Stimulated activated CD8-positive, alpha-beta memory T cell treated with anti-CD3 and anti-CD28 coated beads, Interleukin-4, amount 100 ng/mL, for 4 hours (primary cell): Measurements from ENCODE around the gene SFXN2.
"Not testable (repeated sequence)": the region's sequence is repeated elsewhere in the genome, so short reads cannot be mapped to it uniquely, and the experiment has no call there.

Experiments
- DNase-seq, 2 donors: peaks; one replicate each; pipeline ENCODE4 v3.0.0-alpha.2; 2020; ENCODE audit warnings: low read depth in 2 of 2, low spot score in 1 of 2

SFXN2 gene

DNA sequence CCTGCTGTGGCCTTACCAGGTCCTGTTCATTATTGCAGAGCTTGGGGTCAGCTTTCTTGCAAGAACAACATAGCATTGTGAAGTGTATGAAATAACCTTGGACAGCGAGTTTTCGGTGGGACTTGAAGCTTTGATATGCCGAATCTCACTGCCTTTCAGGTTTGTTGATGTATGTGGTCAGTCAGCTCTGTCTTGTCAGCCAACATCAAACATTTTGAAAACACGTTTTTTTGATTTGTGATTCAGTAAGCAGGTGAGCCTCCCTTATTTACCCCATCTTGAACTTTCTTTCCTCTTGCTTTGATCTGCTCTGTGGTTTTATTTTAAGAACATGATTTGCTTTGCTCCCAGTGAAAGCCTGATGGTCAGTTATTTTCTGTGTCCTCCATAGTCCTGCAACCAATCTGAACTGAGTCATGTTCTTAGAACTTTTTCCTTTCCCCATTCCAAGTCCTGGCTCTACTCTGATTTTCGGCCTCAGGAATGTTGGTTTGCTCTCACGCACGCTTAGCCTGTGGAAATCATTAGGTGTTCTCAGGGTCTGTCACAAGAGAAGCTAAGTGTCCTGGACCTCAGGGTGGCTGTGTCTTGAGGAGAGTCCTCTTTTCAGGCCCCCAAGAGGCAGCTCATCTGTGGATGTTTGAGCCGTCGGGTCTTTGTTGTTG, 38.0 kb downstream of the SFXN2 start:
- no peak for DNase-seq

DNA sequence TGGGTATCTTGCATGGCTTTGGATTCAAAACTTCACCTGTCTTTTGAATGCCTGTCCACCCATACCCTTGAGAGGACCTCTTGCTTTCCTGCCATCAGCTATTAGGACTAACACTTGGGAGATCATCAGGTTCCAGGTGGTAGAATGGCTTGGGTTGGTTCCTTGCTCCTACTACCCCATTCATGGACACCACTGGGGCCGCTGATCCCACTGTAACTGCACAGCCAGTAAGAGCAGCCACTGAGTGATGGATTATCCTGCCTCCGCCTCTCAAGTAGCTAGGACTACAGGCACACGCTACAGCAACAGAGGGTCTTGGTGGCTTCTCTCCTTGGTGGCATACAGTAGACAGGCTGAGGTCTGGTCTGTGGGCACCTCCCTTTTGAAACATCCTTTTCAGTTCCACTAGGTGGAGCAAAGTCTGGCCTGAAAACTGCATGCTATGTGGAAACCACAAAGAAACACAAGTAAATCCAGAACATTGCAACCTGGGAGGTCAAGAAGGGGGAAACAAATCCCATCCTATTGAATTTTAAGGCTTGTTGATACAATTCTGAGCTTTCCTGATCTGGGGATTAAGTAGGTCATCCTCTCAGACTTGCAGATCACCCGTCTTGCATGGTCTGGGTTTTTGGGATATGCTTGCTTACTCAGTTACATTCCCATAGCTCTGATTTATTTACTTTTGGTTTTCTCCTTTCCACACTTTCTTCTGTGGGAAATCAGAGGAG, 38.7 kb downstream of the SFXN2 start:
- DNase-seq = no peak

DNA sequence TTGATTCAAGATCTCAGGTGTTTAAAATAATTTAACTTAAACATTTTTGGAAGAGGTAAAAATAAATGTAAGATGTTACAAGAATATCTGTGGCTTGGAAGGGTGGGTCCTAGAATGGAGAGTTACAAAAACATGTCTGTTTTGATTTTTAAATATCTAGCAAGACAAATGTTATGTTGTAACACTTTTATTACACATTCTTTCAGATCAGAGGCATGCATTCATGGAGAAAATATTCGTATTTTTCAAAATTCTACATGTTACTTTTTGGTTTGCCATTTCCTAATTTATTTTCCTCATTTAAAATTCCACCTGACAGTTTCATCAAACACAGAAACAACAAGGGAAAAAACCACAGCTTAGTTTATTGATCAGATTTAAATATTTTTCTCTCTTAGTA, 39.3 kb downstream of the SFXN2 start:
- DNase-seq = no peak

DNA sequence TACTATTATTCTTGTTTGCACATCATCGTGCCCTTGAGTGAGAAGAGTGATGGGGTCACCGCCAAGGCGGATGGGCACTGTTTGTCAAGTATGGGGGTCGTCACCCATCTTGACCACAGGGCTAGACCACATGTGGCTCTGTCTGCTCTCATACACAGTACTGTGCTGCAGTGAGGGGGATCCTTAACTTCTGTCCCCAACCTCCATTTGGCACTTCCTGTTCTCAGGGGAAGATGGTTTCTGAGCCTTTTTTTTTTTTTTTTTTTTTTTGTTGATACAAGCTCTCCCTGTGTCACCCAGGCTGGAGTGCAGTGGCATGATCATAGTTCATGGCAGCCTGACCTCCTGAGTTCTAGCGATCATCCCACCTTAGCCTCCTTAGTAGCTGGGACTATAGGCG, 42.9 kb downstream of the SFXN2 start:
- no peak for DNase-seq

DNA sequence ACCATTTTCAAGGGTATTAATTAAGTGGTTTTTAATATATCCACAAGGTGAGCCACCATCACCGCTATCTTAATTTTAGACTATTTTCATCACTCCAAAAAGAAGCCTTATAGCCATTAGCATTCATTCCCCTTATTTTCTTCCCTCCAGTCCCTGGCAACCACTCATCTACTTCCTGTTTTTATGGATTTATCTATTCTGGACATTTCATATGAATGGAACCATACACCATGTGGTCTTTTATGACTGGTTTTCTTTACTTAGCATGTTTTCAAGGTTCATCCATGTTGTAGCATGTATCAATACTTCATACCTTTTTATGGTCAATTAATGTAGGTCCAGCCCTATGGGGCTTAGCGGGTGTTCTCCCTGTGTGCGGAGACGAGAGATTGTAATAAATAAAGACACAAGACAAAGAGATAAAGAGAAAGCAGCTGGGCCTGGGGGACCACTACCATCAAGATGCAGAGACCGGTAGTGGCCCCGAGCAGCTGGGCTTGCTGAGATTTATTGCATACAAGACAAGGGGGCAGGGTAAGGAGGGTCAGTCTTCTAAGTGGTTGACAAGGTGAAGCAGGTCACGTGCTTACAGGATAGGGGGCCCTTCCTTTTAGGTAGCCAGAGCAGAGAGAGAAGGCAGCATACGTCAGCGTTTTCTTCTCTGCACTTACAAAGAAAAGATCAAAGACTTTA, 44.0 kb downstream of the SFXN2 start:
- DNase-seq = no peak

DNA sequence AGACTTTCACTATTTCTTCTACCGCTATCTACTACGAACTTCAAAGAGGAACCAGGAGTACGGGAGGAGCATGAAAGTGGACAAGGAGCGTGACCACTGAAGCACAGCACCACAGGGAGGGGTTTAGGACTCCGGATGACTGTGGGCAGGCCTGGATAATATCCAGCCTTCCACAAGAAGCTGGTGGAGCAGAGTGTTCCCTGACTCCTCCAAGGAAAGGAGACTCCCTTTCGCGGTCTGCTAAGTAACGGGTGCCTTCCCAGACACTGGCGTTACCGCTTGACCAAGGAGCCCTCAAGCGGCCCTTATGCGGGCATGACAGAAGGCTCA, 44.5 kb downstream of the SFXN2 start:
- not testable (repeated sequence) for DNase-seq

DNA sequence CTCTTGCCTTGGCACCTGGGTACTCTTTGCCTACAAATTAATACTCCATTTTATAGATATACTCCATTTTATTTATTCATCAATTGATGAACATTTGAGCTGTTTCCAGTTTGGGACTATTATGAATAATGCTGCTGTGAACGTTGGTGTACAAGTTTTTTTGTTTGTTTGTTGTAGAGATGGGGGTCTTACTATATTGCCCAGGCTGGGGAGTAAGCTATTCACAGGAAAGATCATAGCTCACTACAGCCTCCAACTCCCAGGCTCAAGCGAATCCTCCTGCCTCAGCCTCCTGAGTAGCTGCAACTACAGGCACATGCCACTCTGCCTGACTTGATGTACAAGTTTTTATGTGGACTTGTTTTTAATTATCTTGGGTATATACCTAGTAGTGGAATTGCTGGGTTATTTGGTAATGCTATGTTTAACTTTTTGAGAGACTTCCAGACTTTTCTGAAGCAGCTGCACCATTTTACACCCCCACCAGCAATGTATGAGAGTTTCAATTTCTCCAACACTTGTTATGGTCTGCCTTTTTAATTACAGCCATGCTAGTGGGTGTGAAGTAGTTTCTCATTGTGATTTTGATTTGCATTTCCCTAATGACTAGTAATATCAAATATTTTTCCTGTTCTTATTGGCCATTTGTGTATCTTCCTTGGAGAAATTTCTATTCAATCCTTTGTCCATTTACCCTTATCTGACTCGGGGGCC, 45.2 kb downstream of the SFXN2 start:
- DNase-seq = no peak

DNA sequence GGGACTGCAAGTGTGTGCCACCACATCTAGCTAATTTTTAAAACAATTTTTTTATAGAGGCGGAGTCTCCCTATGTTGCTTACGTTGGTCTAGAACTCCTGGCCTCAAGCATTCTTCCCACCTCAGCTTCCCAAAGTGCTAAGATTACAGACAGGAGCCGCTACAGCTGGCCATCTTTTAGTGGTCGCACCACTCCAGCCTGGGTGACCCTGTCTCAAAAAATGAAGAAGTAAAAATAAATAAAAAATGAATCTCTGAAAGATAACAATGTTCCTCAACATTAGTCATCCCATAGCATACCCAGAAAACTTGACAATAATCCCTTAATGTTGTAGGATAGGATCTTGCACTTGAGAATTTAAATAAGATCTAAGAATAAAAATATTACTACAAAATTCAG, 47.5 kb downstream of the SFXN2 start:
- no peak for DNase-seq

DNA sequence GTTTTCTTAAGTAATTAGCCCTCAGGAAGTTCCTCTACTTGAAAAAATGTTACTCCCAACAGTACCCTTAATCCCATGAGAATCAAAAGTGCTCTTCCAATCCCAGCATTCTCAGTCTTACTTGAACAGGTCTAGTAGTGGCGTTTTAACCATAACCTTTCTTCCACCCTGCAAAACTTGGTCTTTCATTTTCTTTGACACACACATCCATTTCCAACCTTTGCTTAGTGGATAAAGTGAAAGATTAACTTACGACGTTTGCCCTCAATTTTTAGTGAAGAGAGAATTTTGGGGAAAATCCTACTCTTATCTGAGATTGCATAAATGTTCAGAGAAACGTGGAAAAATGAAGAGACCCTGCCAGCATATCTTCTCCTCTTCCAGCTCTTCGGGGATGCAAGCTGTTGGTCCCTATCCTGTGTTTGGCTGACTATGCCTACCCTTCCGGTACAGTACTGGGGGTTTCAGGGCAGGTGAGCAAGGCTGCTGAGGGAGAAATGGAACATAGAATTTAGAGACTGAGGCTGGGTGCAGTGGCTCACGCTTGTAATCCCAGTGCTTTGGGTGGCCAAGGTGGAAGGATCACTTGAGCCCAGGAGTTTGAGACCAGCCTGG, 48.1 kb downstream of the SFXN2 start:
- no peak for DNase-seq

DNA sequence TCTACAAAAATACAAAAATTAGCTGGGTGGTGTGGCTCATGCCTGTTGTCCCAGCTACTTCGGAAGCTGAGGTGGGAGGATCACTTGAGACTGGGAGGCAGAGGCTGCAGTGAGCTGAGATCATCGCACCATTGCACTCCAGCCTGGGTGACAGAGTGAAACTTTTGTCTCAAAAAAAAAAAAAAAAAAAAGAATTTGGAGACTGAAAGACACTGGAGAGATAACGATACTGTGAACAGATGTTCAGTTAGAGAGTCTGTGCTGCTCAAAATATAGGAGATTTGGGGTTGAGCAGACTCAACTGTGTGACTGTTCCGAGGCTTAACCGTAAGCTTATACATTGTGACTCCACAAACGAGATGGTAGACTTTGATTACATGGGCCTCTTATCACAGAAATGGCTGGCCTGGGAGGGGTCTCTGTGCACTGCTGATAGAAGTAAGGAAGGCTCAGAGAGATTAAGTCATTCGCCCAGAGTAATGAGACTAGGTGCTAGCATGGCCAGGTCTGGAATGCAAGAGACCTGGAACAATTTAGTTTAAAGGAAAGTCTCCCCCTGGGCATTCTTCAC, 48.7 kb downstream of the SFXN2 start:
- no peak for DNase-seq

DNA sequence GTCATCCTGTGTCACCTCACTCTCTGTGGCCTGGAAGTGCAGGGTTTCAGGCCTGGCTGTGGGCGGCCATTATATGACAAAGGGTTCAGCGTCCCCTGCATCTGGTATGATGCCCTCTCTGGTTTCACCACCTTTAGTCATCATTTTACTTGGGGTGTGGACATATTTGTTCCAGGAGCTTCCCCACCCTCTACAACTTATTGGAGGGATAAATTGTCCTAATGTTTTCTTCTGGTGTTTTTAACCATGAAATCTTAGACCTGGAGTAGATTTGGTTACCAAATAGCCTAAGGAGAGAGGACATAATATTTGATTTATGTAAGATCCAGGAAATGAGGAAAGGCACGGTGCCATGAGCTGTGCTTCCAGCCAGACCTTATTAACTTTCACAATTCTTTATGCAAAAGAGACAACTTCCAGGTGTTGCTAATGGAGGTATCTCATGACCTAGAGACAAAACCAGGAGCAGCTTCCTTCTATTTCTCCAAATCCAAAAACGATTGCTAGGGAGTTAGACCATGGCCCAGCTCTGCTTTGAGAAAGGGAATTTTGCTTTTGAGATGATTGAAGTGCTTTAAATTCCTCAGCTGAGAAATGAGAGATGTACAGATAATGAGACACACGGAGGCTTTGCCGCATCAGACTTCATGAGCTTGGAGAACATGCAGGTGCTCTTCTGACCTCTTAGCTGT, 50.2 kb downstream of the SFXN2 start:
- DNase-seq = no peak

DNA sequence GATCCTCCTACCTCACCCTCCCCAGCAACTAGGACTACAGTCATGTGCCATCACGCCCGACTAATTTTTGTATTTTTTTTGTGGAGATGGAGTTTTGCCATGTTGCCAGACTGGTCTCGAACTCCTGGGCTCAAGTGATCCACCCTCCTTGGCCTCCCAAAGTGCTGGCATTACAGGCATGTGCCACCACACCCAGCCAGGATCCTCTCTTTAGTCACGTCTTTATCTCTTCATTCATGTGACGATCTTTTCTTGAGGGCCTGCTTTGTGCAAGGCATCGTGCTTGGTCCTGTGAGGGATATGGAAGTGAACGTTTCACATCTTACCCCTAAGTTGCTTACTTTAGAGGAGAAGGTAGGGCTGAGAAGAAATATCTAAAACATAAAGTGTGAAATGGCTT, 50.9 kb downstream of the SFXN2 start:
- DNase-seq = no peak

DNA sequence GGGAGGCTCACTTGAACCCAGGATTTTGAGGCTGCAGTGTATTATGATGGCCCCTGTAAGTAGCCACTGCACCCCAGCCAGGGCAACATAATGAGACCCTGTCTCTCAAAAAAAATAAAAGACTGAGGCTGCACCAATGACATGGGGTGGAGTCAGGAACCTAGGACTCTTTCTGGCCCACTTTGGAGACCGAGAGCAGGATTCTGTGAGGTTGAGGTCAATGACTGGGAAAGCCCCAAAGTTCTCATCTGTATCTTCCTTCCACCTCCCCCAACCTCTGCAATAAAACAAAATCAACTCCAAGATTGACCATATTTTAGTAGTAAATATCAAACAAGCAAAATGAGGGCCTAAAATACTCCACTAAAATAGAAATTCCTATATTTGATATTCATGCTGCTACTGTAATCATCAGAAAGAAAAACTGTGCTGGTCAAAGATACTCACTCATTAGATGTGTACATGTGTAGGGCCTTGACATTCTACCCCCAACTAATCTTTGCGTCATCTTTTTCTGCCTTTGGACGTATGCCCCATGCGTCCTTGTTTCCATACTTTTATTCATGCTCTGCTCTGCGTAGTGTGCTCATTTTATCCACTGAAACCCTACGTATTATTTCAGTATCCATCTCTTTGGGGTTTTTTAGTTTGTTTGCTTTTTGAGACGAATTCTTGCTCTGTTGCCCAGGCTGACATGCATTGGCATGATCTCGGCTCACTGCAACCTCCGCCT, 53.2 kb downstream of the SFXN2 start:
- DNase-seq = no peak

DNA sequence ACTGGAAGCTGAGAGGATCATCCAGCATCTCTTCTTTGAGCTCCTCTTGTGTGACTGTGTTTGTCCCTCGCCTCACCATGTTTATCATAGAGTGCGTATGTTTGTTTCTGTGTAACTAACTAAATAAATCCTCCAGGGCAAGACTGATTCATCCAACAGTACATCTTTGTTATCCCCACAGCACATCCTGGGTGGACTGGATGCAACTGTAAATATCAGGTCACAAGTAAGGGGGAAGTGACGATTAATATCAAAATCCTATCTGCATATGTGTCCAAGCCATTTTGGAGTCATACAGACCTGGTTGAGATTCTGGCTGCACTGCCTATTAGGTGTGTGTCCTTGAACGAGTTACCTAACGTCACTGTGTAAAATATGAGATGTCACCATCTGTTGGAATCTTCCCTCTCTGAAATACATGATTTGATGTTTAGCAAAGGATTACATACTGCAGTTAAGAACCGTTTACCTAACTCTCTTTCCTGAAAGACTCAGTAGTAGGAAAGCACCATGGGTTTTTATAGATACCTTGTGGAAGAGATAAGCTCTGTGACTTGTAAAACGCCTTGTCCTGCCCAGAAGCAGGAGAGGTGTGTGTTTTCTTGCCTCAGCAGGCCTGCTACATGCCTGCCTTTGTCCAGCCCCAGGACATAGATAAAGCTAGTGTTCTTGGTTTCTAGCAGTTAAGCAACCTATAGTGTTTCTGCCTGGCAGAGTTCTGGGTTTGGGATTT, 55.1 kb downstream of the SFXN2 start:
- no peak for DNase-seq

DNA sequence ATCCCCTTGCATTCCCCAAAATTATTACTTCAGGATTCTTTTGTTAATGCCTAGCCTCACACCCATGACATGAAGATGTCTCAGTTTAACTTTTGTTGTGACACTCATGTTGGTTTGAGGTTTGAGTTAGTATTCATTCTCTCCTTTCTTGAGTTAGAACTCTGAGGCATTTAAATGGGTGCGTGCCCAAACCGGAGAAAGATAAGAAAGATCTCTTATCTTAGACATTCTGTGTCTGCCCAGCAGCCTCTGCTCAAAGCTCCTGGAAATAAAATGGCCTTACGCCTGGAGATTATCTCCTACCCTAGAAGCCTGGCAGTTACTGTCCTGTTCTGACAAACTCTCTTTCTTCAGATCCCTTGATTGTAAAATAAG, 55.7 kb downstream of the SFXN2 start:
- no peak for DNase-seq

DNA sequence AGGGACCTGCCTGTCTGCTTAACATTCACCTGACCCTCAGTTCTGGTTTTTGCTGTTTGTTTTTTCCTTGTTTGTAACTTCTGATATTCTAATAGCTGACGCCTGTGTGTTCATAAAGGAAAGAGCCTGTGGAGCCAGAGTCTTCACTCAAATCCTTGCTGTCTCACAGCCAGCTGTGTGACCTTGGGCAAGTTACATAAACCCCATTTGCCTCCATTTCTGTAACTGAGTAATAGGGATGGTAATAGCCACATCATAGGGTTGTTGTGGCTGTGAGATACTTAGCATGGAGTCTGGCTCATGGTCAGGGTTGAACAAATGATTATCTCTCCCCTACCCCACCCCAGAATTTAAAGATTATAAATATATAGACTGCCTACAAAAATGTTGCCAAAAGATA, 56.4 kb downstream of the SFXN2 start:
- DNase-seq = no peak

DNA sequence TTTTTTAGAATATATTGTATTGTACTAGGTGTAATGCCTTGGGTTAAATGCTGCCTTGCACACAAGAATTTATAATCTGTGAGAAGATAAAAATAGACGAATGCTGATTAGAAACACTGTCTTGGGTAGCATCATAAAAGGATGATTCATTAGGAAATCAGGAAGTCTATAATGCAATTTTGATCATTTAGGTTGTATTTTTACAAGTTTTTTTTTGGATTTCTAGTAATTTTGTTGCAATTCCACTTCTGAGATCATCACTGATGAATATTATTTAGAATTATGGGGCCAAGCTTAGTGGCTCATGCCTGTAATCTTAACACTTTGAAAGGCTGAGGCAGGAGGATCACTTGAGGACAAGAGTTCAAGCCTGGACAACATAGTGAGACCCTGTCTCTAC, 58.9 kb downstream of the SFXN2 start:
- no peak for DNase-seq

DNA sequence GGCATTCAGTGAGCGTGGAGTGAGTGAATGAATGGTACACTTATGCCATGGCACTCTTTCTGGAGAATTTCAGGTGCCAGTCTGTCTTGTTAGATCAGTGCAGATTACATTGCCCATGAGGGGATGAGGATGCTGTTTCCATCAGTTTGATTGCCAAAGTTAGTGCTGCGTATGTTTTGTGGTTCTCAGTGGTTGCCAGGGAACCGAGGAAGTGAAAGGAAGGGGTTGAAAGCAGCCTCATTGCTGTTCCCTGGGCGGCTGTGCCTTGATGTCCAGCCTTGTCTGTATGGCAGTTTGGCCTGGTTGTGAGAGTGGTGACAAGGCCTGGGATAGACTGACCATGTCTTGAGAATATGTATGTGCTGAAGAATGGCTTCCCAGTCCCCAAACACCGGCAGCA, 59.5 kb downstream of the SFXN2 start:
- no peak for DNase-seq

DNA sequence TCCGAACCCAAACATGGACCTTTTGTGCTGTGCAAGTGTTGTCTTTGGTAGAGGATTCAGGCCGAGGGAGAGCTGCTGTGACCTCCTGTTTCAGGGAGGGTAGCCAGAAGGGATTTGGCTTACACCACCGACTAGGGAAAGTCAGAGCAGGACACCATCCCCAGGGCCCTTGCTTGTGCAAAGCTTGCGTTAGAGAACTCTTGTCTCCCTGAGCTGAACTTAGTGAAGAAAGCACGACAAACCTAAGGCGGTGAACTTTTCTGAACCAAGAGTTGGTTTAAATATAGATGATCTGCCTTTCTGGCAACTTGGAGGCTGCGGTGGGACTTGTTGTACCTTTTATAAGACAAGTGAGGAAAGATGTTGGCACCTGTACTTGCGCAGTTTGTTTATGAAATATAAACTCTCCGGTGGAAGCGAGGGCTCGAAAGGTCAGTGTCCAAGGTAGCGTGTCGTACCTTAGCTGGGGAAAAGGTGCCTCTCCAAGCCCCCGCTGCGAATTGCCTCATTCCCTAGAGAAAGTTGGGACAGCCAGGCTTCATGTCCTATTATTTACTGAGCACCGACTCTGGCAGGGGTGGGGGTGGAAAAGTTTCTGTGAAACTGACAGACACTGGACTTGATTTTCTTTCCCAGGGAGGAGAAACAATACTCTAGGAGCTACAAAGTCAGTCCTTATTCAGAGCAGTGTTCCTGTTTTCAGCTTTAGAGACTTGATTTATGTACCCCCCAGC, 60.9 kb downstream of the SFXN2 start:
- no peak for DNase-seq
